HUDEP-2 (cell line): ENCODE data around the gene ZBTB20.
A peak's percentile ranks its signal among the peaks of the same experiment; 100 is the strongest.

Experiments
- DNase-seq, 76 experiments: peaks; one replicate each; lab custom pipeline; 2025; ENCODE audit not compliant: unreplicated experiment in 76 of 76; lab: John Stamatoyannopoulos, UW

The ZBTB20 gene

DNA sequence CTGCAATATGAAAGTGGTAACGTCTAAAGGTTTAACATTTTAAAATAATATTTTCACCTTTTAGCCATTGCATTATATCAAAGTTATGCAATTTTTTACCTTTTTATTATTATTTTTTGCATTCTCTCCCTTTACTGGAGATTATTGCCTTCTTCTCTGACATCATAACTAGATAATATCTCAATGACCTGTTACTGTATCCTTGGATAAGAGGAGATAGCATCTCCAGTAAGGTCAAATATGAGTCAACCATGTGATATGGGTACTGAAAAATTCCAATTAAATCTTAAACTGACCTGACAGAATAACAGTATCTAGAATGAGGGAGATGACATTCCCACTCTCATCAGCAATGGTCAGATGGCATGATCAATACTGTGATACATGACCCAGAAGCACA is 108.3 kb downstream of the ZBTB20 start:
- DNase-seq, result no peak

DNA sequence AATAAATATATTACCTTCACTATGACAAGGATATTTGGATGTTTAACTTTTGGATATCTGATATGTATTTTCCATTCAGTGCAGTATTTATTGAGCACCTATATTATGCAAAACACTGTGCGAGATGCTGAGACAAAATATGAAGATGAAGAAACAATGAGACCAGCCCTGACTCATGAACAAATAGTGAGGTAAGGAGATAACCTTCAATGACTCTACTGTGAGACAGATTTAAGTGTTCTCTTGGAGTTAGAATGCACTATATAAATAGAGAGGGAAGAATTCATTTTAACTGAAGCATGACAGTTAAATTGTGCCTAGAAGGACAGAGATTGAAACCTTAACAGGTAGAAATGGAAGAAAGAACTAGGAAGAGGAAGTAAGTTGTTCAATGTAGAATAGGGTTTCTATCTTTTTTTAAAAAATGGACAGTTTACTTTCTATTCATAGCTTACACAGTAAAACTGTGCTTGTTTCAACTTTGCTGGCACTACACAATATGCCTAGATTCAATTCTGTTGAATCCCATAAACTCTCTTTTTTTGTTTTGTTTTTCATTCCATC is 124.2 kb downstream of the ZBTB20 start:
- DNase-seq, result no peak

DNA sequence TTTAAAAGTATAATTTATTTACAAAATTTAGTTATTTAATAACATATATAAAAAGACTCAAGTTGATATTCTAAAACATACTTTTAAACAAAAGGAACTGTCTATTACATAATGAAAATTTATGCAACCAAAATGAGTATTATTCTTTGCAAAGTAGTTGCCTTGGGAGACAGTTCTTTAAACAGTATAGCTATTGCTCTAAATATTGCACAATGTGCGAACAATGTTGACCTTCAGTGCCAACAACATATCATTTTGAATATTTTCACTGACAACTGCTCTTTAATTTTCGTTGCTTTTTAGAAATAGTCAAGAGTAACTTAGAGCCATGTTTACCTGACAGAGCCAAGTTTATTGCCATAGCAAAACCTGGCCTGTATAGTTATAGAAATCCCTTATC is 124.9 kb downstream of the ZBTB20 start:
- no peak for DNase-seq

DNA sequence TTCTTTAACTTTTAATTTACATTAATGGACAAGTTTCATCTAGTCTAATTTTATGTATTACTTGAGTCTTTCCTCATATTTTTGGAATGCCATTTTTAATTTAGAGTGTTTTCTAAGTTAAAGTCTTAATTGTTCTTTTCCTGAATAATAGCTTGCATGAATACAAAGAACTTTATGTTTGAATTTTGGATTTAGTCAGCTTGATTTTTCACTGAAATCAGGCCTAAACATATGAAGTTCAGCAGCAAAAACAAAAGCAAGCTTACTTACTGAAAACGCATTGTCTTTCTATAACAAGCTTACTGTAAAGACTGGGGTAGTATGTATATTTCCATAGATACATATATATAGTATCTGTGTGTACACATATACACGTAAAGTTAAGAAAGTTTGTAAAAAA is 126.0 kb downstream of the ZBTB20 start:
- DNase-seq, result no peak

DNA sequence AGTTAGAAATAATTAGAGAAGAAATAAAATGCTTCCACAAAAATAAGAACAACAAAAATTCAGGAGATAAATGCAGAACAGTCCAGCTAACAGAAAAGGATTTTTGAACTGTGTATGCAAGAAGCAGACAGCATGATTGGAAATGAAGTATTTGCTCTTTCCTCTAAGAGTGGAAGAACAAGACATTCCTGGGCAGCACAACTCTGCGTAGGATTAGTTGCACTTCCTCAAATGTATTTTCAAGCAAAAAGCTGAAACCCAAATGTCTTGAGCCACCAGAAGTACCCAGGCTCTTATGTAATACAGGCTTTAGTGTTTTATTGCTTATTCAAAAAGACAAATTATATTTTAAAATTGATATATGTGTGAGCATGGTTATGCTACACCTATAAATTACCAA is 127.2 kb downstream of the ZBTB20 start:
- no peak for DNase-seq

DNA sequence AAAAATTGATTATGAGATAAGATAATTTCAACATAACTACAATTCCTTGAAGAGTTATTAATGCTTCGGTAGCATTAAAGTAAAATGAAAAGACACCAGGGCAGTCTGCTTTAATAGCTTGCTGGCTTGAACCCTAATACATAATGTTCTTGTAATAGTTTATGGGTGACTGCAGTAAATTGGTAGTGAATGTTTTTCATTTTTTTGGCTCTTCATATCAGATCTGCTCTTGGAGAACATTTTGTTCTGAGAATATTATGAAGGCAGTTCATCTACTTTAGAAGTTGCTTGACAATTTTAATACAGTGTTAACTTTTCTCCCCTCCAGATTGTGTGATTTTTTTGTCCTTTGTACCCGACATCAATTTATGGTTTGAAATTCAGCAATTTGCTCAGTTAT is 128.4 kb downstream of the ZBTB20 start:
- no peak for DNase-seq

DNA sequence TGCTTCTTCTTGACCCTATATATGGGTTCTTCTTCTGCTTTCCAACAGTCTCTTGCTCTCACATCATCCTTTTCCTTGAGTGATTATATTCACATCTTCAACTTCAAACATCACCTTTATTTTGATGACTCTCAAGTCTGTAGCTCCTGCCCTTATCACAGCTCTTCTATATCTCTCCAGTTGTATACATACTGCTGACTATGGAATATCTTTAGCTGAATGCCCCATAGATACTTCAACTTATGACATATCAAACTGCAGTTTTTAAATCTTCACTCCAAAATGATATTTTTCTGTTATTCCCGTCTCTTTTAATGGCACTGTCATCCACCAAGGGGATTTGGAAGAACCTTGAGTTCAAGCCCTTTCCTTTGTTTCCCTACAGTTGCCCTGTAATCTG is 139.1 kb downstream of the ZBTB20 start:
- DNase-seq, result no peak

DNA sequence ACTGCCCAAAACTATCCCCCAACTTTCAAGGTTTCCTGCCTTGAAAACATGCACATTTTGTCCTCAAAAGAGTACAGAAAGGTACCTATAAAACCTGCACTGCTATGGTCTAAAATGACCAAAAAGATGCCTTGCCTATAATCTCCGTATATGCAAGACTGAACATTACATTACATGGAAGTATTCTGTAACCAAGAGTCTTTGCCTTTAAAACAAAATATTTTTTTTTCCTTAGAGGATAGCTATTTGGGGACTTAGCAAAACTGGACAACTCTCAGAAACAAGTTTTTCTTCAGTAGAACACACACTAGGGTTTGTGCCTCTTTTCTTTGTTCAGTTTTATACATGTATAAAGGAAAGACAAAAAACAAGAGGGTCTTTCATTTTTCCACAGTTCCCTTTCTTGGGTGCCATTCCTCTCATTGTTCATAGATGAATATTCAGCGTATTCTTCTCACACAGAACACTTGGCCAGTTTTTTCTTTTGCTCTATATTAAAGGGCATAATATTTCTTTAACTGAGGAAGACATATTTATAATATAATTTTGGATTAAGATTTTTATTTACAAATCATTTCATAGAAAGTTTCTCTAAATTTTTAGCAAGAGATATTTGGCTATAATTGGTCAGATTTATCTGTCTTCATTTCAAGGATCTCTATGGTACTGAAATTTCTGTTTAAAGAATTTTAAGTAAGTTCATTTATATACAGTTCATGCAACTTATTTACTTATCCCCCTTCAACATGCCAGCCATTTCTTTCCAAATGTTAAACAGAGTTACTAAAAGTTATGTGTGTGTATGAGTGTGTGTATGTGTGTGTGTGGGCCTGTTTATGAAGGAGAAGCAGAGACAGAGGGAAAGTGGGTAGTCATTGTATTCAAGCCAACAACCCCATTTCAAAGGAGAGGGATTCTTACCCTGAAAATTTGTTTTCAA is 142.6 kb downstream of the ZBTB20 start:
- DNase-seq, result no peak

DNA sequence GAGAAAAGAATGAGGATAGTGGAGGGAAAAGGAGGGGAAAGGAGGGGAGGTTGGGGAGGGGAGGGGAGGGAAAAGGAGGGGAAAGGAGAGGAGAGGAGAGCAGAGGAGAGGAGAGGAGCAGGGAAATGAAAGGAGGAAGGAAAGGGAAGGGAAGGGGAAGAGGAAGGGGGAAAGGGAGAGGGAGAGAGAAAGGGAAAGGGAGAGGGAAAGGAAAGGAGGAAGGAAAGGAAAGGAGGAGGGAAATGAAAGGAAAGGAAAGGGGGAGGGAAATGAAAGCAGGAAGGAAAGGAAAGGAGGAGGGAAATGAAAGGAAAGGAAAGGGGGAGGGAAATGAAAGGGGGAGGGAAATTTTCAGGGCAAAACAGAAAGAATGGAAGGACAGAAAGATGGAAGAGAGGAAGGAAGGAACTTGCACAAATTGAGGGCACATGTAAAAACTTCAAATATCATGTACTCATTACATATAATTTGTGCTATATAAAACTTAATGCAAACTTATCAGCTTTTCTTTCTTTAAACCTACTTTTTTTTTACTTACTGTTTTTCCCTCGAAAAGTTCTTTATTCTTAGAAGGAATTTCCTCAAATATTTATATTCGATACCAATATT is 148.0 kb downstream of the ZBTB20 start:
- no peak for DNase-seq

DNA sequence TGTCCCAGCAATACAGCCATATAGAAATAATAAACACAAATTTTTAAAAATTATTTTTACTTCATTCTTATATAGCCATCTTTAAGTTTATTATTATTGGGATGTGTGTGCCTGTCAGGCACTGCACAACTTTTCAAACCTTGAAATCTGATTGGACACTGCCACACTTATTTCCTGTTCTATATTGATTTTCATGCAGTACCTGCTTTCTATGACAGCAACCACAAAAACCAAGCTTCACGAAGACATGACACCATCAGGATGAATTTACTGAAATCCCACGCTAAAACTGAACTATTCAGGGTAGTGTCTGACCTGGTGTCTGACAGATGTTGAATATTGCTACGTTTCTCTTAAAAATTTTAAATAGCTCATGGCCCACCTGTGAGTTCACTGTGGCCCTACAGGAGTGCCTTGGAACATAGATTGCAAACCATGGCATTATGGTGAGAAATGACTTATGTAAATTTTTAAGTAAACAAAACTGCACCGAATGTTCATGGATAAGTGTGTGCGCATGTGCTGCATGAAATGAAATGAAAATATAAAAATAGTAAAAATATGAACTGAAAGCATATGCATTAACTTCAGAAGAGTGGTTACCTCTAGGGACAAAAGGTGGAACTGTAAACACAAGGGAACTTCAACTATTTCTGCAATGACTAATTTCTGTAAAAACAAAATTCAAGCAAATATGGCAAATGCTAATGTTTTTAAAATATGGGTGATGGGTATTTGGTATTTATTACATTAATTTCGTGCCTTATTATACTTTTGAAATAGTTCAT is 152.3 kb downstream of the ZBTB20 start:
- DNase-seq, result no peak

DNA sequence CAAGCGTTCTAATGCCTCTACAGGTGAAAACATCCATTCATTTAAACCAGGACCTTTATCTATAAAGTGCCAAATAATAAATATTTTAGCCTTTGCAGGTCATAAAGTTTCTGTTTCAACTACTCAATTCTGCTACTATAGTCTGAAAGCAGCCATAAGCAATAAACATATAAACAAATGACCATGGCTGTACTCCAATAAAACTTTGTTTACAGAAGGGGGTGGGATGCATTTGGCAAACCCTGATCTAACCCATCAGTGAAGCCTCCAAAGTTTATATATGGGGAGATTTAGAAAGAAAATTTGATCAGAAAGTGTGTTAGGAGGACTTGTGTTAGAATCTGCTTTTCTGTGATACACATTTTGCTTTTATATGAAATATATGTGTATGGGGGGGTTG is 161.3 kb downstream of the ZBTB20 start:
- no peak for DNase-seq

DNA sequence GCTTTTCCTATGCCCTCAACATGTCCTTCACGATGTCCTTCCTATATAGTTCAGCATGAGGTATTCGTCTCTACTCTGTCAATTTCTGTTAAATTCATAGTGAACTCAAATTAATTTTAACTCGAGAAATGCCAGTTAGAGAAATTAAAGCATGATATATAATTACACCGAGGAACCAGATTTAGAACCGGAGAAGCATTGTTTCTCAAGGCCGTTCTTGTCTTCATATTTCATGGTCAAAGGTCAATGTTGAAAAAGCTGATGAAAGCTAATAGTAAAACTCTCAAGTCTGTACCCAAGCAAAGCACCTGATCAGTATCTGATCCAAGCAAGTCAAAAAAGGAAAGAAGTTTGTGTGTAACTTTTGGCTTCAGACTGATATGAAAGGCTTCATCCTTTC is 163.8 kb downstream of the ZBTB20 start:
- no peak for DNase-seq

DNA sequence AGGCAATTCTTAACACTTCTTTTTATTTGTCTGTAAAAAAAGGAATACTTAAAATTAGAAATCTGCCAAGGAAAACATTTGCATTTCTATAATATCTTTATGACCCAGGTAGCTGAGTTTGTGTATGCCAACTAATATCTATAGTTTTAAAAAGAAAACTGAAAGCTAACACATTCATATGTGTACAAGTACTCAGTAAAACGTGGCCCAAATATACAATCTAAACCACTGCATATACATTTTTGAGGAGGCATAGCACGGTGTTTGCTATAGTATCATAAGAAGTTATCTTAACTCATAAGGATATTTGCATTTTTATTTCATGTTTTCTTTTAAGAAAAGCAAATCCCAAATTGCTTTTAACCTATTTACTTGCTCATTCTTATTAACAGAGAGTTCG is 172.7 kb downstream of the ZBTB20 start:
- no peak for DNase-seq

DNA sequence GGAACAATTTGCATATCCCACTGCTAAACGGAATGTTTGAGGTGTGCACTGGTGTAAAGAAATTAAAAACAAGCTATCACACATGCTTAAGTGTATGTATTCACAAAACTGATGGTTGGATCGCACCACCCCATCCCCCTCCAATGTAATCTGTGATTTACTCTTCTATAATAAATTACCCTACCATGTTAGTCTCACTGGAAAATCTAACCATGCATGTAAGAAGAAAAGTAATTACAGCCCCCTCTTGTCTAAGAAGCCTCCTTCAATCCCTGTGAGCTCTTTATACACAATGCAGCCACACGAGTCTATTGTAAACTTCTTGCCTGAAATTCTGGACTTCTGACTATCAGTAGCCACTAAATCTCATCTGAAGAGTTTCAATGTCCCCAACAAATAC is 173.6 kb downstream of the ZBTB20 start:
- DNase-seq, result no peak

DNA sequence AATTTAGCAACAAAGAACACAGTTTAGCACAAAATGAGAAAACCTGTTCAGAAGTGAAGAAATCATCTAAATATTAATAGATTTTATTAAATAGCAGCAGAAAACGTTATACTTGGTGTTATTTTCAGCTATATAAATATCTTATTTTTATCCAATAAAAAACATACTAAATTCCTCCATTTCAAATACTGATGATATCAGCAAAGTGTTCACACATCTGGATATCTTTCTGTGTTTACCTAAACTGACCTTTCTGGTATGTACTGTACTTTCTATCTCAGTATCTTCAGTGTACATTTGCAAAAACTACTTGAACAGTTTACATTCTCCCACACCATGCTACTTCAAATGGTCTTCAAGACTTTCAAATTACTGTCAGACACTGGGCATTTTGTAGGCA is 179.9 kb downstream of the ZBTB20 start:
- no peak for DNase-seq

DNA sequence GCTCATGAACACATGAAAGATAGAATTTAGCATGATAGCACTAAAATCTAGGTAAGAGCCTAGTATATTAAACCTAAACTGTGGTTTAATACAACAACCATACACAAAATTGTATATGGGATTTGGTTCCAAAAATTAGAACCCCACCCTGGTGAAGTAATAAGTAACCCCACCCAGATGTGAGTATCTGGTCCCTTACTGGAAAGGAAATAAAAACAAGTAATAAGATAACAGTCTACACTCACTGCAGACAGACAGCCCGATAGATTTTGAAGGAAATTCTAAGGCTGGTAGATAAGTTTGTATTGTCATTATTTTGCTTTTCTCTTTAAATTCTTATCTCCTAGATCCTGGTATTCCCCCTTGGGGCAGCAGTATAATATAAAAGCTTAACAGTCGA is 184.9 kb downstream of the ZBTB20 start:
- DNase-seq, result peak in 1 of 76 experiments; percentile 6

DNA sequence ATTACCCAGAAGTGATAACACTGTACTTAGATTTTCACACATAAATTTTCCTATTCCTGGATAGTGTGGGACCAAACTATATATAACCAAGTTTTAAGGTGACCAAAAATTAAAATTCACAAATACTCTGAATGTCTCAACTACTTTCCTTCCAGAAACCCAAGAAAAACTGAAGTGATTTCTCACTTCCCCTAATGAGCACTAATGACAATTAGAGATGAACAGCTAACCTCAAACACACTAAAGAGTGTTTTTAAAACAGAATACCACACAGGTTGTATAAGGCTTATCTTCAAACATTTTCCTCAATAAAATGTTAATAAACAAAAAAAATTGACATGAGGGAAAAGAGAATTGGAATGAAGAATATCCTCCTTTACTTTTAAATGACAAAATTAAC is 188.2 kb downstream of the ZBTB20 start:
- no peak for DNase-seq

DNA sequence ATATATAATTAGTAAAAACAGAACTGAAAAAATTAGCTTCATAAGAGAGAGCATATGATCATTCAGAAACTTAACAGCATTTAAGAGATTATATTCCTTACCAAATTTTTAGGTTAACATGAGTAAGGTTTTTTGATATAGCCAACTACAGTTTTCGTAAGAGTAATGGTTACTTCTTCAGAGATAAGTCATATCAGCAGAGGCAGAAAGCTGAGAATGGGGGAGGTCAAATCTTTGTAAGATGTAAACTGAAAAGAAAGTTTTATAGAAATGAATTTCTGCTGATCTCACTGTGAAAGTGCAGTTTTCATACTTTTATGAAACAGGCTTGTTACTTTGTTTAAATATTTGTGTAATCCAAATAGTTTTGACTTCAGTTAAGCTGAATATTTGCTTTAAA is 193.3 kb downstream of the ZBTB20 start:
- DNase-seq, result peak in 10 of 76 experiments; percentile 1 to 53 (median 14)

DNA sequence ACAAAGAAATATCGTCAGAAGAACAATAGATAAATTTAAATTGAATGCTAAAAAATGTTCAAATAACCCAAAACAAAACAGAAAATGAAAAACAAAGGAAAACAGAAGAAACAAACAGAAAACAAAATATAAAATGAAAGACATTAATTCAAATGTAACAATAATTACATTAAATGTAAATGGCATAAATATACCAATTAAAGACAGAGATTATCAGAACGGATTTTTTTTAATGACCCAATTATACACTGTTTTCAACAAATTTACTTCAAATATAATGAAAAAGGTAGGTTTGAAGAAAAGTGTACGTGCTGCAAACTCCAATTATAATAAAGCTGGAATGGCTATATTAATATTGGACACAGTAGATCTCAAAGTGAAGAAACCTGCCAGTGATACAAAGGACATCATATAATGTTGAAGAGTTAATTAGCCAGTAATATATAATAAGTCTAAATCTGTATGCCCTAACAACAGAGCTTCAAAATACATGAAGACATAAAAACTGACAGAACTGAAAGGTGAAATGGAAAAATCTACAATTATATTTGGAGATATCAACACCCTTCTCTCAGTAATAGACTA is 193.8 kb downstream of the ZBTB20 start:
- DNase-seq, result no peak

DNA sequence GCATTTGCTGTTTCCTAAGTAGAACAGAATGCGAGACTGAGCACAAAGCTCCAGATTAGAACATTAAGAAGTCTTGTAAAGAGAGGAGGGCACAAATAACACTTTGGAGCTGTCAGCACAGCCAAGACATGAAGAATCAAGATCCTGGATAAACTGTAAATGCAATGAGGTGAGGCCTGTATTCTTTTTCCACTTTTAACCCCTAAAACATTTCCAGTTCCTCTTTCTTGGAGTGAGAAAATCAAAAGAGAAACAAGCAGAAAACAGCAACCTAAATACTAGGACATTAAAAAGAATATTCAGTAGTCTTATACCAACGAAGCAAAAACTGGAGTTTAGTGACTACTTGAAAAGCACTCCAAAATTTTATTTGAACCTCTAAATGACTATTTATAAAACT is 204.3 kb downstream of the ZBTB20 start:
- no peak for DNase-seq
